Activated T-helper 1 cell treated with anti-CD3 and anti-CD28 coated beads, Interleukin-2, amount 50 U/mL, for 16 hours (primary cell): ENCODE measurements around the gene CREM.

Source experiments
- DNase-seq, 2 donors: peaks; one replicate each; pipeline ENCODE4 v3.0.0-alpha.2; 2020; ENCODE audit warnings: low read depth in 1 of 2, low spot score in 1 of 2

Gene CREM

DNA sequence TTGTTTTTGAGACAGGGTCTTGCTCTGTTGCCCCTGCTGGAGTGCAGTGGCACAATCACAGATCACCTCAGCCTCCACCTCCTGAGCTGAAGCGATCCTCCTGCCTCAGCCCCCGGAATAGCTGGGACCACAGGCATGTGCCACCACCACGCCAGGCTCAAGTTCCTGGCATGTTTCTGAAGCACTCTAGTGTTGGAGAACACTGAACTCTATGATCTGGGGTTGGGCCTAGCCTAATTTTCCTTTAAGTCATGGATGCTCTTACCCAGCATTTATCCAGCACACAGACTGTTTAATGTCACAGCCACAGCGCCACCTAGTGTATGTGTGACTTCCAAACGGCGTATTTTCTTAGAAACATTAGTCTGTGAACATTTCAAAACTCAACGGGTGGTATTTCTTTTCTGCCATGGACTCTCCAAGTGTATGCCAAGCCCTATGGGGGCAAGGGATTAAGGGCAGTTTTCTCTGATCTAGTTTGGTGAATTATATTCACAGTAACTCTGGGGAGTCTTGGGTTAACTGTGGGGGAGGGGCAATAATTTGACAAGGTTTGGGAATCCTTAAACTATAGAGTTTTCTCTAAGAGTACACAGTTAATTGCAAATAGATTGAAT is 91.8 kb downstream of the CREM start:
- peak; percentile 59 to 63 for DNase-seq

GRCh38 chr10:35219292-35219691 is 92.6 kb downstream of the CREM start:
- DNase-seq: no peak

- DNase-seq: no peak
These were observed 93.5 kb downstream of the CREM start for GRCh38 chr10:35219891-35220890.

DNA sequence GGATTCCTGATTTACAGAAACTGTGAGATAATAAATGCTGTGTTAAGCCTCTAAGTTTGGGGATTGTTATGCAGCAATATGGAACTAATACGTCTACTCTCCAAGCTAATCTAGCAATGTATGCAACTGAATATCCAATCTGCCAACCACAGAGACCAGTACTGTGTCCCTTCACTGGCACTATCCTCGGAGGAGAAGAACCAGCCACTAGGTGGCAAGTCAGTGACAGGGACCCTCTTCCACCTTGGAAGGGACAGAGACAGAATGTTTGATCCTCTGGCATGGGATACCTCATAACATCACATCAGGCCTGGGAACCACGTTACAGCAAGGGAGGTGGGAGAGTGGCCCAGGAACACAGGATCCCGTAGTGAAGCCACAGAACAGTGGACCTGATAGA is 96.4 kb downstream of the CREM start:
- DNase-seq: no peak

DNA sequence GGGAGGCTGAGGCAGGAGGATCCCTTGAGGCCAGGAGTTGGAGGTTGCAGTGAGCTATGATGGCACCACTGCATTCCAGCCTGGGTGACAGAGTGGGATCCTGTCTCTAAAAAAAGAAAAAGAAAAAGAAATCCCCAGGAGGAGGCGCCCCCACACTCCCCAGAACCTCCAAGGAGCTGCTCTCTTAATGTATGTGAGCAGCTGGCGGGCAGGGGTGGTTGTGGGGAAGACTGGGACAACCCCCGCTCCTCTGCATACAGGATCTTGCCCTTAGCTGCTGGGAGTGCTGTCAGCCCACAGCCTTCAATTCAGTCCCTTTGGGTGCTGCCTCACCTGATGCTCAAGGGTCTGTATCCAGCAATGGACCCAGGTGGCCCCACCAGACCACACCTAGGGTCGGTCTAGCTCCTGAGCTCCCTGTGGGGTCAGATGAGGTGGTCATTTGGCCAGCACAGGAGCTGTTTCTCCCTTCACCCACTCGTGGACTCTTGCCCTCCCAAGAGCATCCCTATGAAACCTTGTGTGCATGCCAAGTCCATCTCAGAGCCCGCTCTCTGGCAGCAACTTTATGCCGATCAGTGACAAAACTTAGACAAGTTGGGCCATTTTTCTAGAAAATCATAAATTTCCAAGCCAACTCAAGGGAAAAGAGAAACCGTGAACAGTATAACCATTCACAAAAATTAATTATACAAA is 97.5 kb downstream of the CREM start:
- DNase-seq: no peak

DNA sequence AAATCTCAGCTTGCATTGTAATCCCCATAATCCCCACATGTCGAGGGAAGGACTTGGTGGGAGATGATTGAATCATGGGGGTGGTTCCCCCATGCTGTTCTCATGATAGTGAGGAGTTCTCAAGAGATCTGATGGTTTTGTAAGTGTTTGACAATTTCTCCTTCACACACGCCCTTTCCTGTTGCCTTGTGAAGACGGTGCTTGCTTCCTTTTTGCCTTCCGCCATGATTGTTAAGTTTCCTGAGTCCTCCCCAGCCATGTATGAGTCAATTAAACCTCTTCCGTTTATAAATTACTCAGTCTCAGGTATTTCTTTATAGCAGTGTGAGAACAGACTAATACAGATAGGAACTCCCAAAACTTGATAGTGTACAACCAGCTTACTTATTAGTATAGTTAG is 98.6 kb downstream of the CREM start:
- no peak for DNase-seq

- no peak for DNase-seq
These were observed 99.9 kb downstream of the CREM start for GRCh38 chr10:35226507-35226906.

- DNase-seq: no peak
These were observed 101.4 kb downstream of the CREM start for GRCh38 chr10:35228058-35228457.

GRCh38 chr10:35231646-35232045 is 105.0 kb downstream of the CREM start:
- DNase-seq: no peak

DNA sequence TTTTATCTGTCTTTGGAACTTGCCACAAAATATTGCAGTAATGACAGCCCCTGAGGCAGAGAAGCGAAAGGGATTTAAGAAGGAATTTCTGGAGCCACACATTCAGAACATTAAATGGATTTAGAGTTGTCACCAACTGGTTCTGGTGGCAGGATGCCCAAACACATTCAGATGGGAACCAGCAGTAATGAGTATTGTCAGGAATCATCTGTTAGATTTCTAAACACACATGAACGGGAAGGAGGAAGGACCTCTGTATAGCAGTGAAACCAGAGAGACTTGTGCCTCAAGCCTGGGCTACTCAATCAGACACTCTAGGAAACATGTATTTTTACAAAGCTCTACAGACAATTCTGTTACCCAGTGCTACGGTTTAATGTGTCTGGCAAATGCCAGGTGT is 105.9 kb downstream of the CREM start:
- no peak for DNase-seq

DNA sequence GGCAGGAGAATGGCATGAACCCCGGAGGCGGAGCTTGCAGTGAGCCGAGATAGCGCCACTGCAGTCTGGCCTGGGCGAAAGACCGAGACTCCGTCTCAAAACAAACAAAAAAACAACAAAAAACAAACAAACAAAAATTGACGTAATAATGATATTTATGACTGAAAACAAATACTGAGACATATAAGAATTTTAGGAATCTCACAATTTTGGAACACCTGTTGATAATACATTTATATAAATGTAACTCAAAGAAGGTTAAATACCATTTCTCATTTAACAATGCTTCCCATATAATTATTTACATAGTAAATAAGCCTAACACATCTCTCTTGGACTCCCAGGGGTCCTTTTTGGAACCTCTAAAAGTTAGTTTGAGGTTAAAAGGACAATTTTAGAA is 107.4 kb downstream of the CREM start:
- DNase-seq: no peak

GRCh38 chr10:35236739-35237138 is 110.1 kb downstream of the CREM start:
- no peak for DNase-seq

DNA sequence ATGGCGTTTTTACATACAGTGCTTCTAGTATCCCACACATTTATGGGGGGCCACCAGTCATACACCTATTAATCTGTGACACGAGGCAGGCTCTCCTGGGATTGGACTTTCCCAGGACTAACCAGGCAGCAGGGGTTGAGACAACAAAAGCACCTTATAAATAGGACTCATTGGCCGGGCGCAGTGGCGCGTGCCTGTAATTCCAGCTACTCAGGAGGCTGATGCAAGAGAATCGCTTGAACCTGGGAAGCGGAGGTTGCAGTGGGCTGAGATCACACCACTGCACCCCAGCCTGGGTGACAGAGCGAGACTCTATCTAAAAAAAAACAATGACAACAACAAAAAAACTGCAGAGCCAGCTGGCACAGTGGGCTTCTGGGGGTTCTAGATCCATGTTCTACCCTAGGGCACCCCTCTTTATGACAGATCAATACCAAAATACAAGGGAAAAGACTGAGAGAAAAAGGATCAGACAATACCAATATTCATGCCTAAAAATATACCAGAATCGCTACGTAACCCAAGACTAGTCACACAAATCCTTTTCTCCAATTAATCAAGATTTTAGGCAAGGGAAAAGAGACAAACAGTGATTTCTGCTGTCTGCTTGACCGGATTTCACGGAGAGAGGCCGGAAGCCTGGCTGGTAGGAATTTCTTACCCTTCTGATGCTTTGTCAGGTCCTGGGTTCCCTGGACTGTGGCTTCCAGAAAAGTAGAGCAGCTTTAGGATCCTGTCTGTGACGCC is 111.3 kb downstream of the CREM start:
- DNase-seq: no peak

- DNase-seq: no peak
These were observed 117.9 kb downstream of the CREM start for GRCh38 chr10:35244549-35244948.

DNA sequence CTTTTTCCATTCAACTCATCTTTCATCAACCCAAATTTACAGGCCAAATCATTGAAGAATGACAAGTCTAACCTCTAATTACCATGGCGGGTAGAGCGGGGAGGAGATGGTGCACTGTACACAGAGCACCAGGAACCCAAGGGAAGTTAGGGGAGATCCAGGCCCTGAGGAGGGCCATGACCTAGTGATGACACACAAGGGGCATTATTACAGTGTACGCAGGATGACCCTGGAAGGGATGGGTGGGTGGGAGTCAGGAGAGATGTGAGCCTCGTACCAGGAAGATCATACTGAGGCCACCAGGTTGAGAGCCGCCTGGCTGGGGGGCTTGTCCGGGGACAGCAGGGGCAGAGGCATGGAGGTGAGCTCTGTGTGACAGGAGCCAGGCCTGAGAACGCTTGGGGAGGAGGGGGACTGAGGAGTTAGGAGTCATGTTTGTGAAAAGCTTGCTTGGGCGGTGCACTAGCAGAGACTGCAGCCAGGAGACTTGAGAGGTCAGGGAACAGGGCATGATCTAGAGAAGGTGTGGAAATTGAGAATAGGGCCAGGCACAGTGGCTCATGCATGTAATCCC is 120.2 kb downstream of the CREM start:
- no peak for DNase-seq

DNA sequence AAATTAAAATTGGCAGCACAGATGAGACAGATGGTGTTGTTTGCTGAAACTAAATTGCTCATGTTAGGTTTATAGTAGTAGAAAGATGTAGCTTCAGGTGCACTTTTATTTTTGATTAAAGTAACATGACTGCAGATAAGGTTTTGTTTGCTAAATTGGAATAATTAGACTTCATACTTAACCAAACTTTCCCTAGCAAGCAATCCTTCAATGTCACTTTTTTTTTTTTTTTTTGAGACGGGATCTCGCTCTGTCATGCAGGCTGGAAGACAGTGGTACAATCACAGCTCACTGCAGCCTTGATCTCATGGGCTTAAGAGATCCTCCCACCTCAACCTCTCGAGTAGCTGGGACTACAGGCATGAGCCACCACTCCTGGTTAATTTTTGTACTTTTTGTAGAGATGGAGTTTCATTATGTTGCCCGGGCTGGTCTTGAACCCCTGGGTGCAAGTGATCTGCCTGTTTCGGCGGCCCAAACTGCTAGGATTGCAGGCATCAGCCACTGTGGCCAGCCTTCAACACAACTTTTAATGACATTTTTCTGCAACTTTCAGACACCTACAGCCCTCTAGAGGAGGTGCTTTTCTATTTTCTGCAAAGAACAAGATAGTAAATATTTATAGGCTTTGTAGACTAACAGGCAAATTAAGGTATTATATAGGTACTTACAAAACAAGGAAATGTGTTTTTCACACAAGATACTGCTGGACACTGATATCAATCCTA is 124.9 kb downstream of the CREM start:
- DNase-seq: no peak

GRCh38 chr10:35257057-35257983 is 130.7 kb downstream of the CREM start:
- DNase-seq: no peak

- DNase-seq: no peak
These were observed 133.2 kb downstream of the CREM start for GRCh38 chr10:35259769-35260397.

DNA sequence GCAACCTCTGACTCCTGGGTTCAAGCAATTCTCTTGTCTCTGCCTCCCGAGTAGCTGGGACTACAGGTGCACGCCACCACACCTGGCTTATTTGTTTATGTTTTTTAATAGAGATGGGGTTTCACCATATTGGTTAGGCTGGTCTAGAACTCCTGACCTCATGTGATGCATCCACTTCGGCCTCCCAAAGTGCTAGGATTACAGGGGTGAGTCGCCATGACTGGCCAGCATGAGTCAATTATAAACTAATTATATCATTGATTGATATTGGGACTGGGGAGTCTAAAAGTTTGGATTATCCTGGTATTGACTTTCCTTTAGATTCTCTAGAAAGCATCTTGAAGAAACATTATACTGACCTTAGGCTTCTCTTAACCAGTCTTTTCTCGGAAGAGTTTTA is 135.8 kb downstream of the CREM start:
- DNase-seq: no peak
